PC-3 (cell line): ENCODE measurements around the gene AMELY. TPM values are rescaled to one million over a fixed set of nuclear protein-coding genes. Genes with fewer than 3 reads are reported as not detected.
"Not testable (repeated sequence)": the region's sequence is repeated elsewhere in the genome, so short reads cannot be mapped to it uniquely, and the experiment has no call there.

ENCODE experiments used
- ATAC-seq: fragments of 200-7000 bp; cut with Tn5 transposase; 2 replicates; pipeline ENCODE4 v1.9.1; 2020; ENCODE audit warnings: mild to moderate bottlenecking, moderate library complexity
- BruUV-seq: library from RNA; stranded (reverse); fragments of 400-500 nt; replicated peaks from 2 replicates; lab custom pipeline; 2021; lab: Mats Ljungman, UMichigan
- CTCF ChIA-PET: fragments of 300-600 bp; sonication (Branson Sonifier 250); formaldehyde crosslinking; loops from one replicate; lab custom pipeline; 2022; ENCODE audit warnings: antibody characterized with exemption; lab: Charles Lee
- POLR2A ChIA-PET: fragments of 300-600 bp; sonication (Branson Sonifier 250); formaldehyde crosslinking; loops from one replicate; lab custom pipeline; 2022; ENCODE audit warnings: antibody characterized with exemption; ENCODE audit not compliant: unreplicated experiment; lab: Charles Lee
- DNase-seq: peaks from one replicate; pipeline ENCODE4 v3.0.0-alpha.2; 2015
- H2AFZ ChIP-seq: fragments of 300-600 bp; sonication (generic); 2 replicates; pipeline ENCODE4 v1.6.0; 2016; ENCODE audit warnings: antibody characterized with exemption, low read length
- H3F3A ChIP-seq: fragments of 300-600 bp; sonication (generic); one replicate; pipeline ENCODE4 v1.6.0; 2017; ENCODE audit warnings: antibody characterized with exemption, low read length, control low read depth, mild to moderate bottlenecking; ENCODE audit not compliant: unreplicated experiment
- H3K27ac ChIP-seq: fragments of 300-600 bp; sonication (generic); 2 replicates; pipeline ENCODE4 v1.5.1; 2016; ENCODE audit warnings: mild to moderate bottlenecking, low read length
- H3K27me3 ChIP-seq: fragments of 300-600 bp; sonication (generic); 2 replicates; pipeline ENCODE4 v1.6.1; 2016; ENCODE audit warnings: low read length, mixed read lengths
- H3K36me3 ChIP-seq: fragments of 300-600 bp; sonication (generic); 2 replicates; pipeline ENCODE4 v1.6.1; 2016; ENCODE audit warnings: low read depth, mixed run types, low read length, mixed read lengths
- H3K4me1 ChIP-seq: fragments of 300-600 bp; sonication (generic); 2 replicates; pipeline ENCODE4 v1.5.1; 2016; ENCODE audit warnings: low read length; ENCODE audit not compliant: insufficient read depth
- H3K4me2 ChIP-seq: fragments of 300-600 bp; sonication (generic); 2 replicates; pipeline ENCODE4 v1.6.0; 2016; ENCODE audit warnings: low read length
- H3K4me3 ChIP-seq: fragments of 300-600 bp; sonication (generic); 2 replicates; pipeline ENCODE4 v1.5.1; 2016; ENCODE audit warnings: mild to moderate bottlenecking, low read length, mixed read lengths
- H3K79me2 ChIP-seq: fragments of 300-600 bp; sonication (generic); 2 replicates; pipeline ENCODE4 v1.6.1; 2017; ENCODE audit warnings: low read length, mixed read lengths
- H3K9ac ChIP-seq: fragments of 300-600 bp; sonication (generic); 2 replicates; pipeline ENCODE4 v1.6.0; 2016; ENCODE audit warnings: mild to moderate bottlenecking, low read length
- H3K9me2 ChIP-seq: fragments of 300-600 bp; sonication (generic); replicated peaks from 2 replicates; pipeline ENCODE4 v1.6.1; 2016; ENCODE audit warnings: mixed run types, low read length, mixed read lengths
- H3K9me3 ChIP-seq: fragments of 300-600 bp; sonication (generic); 2 replicates; pipeline ENCODE4 v1.6.1; 2016; ENCODE audit warnings: low read length, mixed read lengths
- H4K20me1 ChIP-seq: fragments of 300-600 bp; sonication (generic); 2 replicates; pipeline ENCODE4 v1.6.1; 2016; ENCODE audit warnings: low read length, mixed read lengths
- CTCF ChIP-seq: fragments of 300-600 bp; sonication (generic); conservative IDR thresholded peaks from 2 replicates; pipeline ENCODE4 v1.5.1; 2017; ENCODE audit warnings: antibody characterized with exemption, low read depth, mild to moderate bottlenecking, low read length
- EZH2 ChIP-seq: fragments of 300-600 bp; sonication (generic); IDR thresholded peaks from one replicate; pipeline ENCODE4 v1.6.1; 2017; ENCODE audit warnings: antibody characterized with exemption, mild to moderate bottlenecking, low read length; ENCODE audit not compliant: unreplicated experiment
- EZH2phosphoT487 ChIP-seq: fragments of 300-600 bp; sonication (generic); IDR thresholded peaks from 2 replicates; pipeline ENCODE4 v1.6.1; 2018; ENCODE audit warnings: mild to moderate bottlenecking, antibody characterized with exemption, low read length, borderline replicate concordance
- intact Hi-C: fragments of 100-400 bp; cut with micrococcal nuclease; formaldehyde crosslinking; loops from 2 replicates; pipeline ENCODE4 v1.9.0; 2023
- total RNA-seq: library from RNA; depleted of rRNA; stranded (reverse); fragments of >200 nt; gene quantifications from 2 replicates; pipeline ENCODE4 v1.2.3, GENCODE V29; 2014

Gene AMELY
- total RNA-seq, 1 experiment from 2014 or later, result not detected

GRCh38 chrY:6910372-6911252, 940 bp downstream of the AMELY start, which contains the start of gene TBL1Y:
Gene TBL1Y (plus strand): TSS chrY:6910697. CDS start chrY:7025085, 114,388 bp downstream.
- ATAC-seq (no peak), DNase-seq (no peak)
- BruUV-seq, result no TSS peak
- Histone ChIP-seq H3K4me2 (no peak within 1 kb of the TSS), H3K79me2 (no peaks in the 10 kb centered on the region), H3K27ac (no peak within 1 kb of the TSS), H3K9me2 (no peaks in the 10 kb centered on the region), H3K9me3 (no peaks in the 10 kb centered on the region), H3K4me3 (no peak within 1 kb of the TSS), H3K27me3 (no peaks in the 10 kb centered on the region), H2AFZ (no peak within 1 kb of the TSS), H3K36me3 (no peaks in the 10 kb centered on the region), H4K20me1 (no peaks in the 10 kb centered on the region), H3F3A (no peaks in the 10 kb centered on the region), H3K9ac (no peak within 1 kb of the TSS), H3K4me1 (no peaks in the 10 kb centered on the region)
- intact Hi-C loops, result no loop called here
- ChIA-PET CTCF (no interaction called here), POLR2A (no interaction called here)
- TF ChIP-seq EZH2phosphoT487 (no peak), CTCF (no peak), EZH2 (no peak)

GRCh38 chrY:6909856-6910255, 1.7 kb downstream of the AMELY start:
- Histone ChIP-seq H3K4me1 (no peaks in the 10 kb centered on the region), H3K9me2 (no peaks in the 10 kb centered on the region), H3K27me3 (no peaks in the 10 kb centered on the region), H3K27ac (no peak overlapping the region), H3K4me3 (no peak overlapping the region), H4K20me1 (no peaks in the 10 kb centered on the region), H3K4me2 (no peak overlapping the region), H3F3A (no peaks in the 10 kb centered on the region), H3K9me3 (no peaks in the 10 kb centered on the region), H2AFZ (no peak overlapping the region), H3K9ac (no peak overlapping the region), H3K36me3 (no peaks in the 10 kb centered on the region), H3K79me2 (no peaks in the 10 kb centered on the region)
- no peak for DNase-seq
- BruUV-seq, result no TSS peak
- ATAC-seq, result no peak
- intact Hi-C loops, result no loop called here
- no peak for TF ChIP-seq EZH2
- TF ChIP-seq CTCF, result no peak
- no peak for TF ChIP-seq EZH2phosphoT487
- POLR2A ChIA-PET, result no interaction called here
- CTCF ChIA-PET, result no interaction called here

- TF ChIP-seq EZH2phosphoT487, result no peak
- no peak for TF ChIP-seq EZH2
- Histone ChIP-seq H2AFZ (no peak overlapping the region), H3K79me2 (no peaks in the 10 kb centered on the region), H3K4me3 (no peak overlapping the region), H3K4me2 (no peak overlapping the region), H3K4me1 (no peaks in the 10 kb centered on the region), H3F3A (no peaks in the 10 kb centered on the region), H3K9ac (no peak overlapping the region), H3K27ac (no peak overlapping the region), H3K27me3 (no peaks in the 10 kb centered on the region), H4K20me1 (no peaks in the 10 kb centered on the region), H3K9me2 (no peaks in the 10 kb centered on the region), H3K9me3 (no peaks in the 10 kb centered on the region), H3K36me3 (no peaks in the 10 kb centered on the region)
- ATAC-seq (no peak), DNase-seq (no peak)
- BruUV-seq, result no TSS peak
- intact Hi-C loops, result no loop called here
- CTCF ChIA-PET, result no interaction called here
- POLR2A ChIA-PET, result no interaction called here
Observed at GRCh38 chrY:6909118-6909521, 2.4 kb downstream of the AMELY start.

GRCh38 chrY:6908021-6908420, 3.5 kb downstream of the AMELY start:
- H3K4me2 ChIP-seq, intact Hi-C loops, DNase-seq, BruUV-seq, ATAC-seq, H3K79me2 ChIP-seq, H3F3A ChIP-seq, H3K36me3 ChIP-seq, H3K9me2 ChIP-seq, H3K9me3 ChIP-seq, H3K4me3 ChIP-seq, H3K4me1 ChIP-seq, POLR2A ChIA-PET, H4K20me1 ChIP-seq, H3K9ac ChIP-seq, H2AFZ ChIP-seq, H3K27me3 ChIP-seq, H3K27ac ChIP-seq, CTCF ChIA-PET: not testable (repeated sequence)
